ENCODE measurements around the gene LZTS2. TPM values are rescaled to one million over a fixed set of nuclear protein-coding genes. Genes with fewer than 3 reads are reported as not detected.

Gene LZTS2
- total and polyA plus RNA-seq, 2 of the 8 experiments (the other 6 are each of a cell fraction or from before 2014, with no cell fraction given) = 75.7 to 99.5 TPM

DNA sequence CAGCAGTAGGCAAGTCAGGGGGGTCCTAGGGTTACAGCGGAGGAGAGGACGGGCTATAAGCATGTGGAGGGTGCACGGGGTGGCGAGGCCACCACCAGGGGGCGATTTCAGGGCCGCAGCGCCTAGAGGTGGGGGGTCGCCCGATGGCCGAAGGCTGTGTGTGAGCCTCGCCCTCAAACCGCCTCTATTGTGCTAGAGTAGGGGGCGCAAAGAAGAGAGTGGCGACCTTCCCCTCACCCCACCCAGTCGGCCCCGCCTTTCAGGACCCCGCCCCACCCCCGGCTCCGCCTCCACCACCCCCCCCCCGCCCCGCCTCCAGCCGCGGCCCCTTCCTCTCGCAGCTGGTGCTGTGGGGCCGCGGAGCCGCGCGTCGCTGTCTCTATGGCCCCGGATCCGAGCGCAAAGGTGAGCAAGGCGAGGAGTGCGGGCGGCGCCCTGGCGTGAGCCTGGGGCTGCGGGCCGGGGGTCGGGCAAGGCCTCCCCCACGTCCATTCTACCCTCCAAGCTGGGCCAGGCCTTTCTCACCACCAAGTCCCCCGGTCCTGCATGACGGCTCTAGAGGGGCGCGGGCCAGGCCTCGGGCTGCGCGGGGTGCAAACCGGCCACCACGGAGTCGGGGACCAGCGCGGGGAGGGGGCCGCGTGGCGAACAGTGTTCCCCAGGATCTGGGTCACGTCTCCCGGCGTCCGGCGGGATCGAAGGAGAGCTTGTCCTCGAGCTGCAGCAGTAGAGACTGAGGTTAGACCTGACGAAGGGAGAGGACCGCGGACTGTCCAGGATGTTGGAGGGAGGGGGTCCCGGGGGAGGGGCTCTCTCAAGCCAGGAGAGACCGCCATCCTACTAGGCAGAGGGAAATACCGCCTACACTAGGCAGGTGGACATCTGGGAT lies 30.2 kb upstream of the LZTS2 start, which contains the start of gene SEMA4G (continued):
- TF ChIP-seq, protein P1, sequence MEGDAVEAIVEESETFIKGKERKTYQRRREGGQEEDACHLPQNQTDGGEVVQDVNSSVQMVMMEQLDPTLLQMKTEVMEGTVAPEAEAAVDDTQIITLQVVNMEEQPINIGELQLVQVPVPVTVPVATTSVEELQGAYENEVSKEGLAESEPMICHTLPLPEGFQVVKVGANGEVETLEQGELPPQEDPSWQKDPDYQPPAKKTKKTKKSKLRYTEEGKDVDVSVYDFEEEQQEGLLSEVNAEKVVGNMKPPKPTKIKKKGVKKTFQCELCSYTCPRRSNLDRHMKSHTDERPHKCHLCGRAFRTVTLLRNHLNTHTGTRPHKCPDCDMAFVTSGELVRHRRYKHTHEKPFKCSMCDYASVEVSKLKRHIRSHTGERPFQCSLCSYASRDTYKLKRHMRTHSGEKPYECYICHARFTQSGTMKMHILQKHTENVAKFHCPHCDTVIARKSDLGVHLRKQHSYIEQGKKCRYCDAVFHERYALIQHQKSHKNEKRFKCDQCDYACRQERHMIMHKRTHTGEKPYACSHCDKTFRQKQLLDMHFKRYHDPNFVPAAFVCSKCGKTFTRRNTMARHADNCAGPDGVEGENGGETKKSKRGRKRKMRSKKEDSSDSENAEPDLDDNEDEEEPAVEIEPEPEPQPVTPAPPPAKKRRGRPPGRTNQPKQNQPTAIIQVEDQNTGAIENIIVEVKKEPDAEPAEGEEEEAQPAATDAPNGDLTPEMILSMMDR (IDR thresholded peaks at IDR 0.05; ENCODE audit: control extremely low read depth in 1 of 3, insufficient read depth in 1 of 3, low read depth in 1 of 3, low read length in 3 of 3) = peak; percentile 66 to 80 (median 71)
- TF ChIP-seq, protein P2, sequence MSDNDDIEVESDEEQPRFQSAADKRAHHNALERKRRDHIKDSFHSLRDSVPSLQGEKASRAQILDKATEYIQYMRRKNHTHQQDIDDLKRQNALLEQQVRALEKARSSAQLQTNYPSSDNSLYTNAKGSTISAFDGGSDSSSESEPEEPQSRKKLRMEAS (IDR thresholded peaks at IDR 0.05) = peak; percentile 75
- TF ChIP-seq NANOG (IDR thresholded peaks at IDR 0.05; ENCODE audit: insufficient read depth, low read depth, low read length, poor library complexity, severe bottlenecking) (no peak), RAD21 (IDR thresholded peaks at IDR 0.05 in 1 of 2, conservative IDR thresholded peaks at IDR 0.05 in 1 of 2; ENCODE audit: low read depth in 2 of 2, low read length in 2 of 2) (peak in 1 of 2 experiments; percentile 36; a peak in 1 of 4 replicates), RNF2 (IDR thresholded peaks at IDR 0.05; ENCODE audit: borderline replicate concordance, low read depth, low read length, missing control alignments, poor library complexity, severe bottlenecking) (no peak), TCF12 (IDR thresholded peaks at IDR 0.05; ENCODE audit: low read depth, low read length) (no peak), CBX8 (IDR thresholded peaks at IDR 0.05; ENCODE audit: borderline replicate concordance, low read depth, low read length) (no peak), TAF7 (optimal IDR thresholded peaks at IDR 0.05; ENCODE audit: borderline replicate concordance, low read depth, low read length) (no peak), SIN3A (conservative IDR thresholded peaks at IDR 0.05 in 1 of 2, IDR thresholded peaks at IDR 0.05 in 1 of 2; ENCODE audit: low read depth in 1 of 2, low read length in 2 of 2) (no peak), ASH2L (IDR thresholded peaks at IDR 0.05; ENCODE audit: low read length) (peak; percentile 51), MAFK (IDR thresholded peaks at IDR 0.05; ENCODE audit: low read depth, low read length) (no peak), JUN (IDR thresholded peaks at IDR 0.05; ENCODE audit: low read depth, low read length) (no peak), BCL11A (IDR thresholded peaks at IDR 0.05; ENCODE audit: low read depth in 2 of 2, low read length in 2 of 2) (no peak), KDM4A (IDR thresholded peaks at IDR 0.05; ENCODE audit: low read depth, low read length, severe bottlenecking) (peak; percentile 78), CEBPB (IDR thresholded peaks at IDR 0.05; ENCODE audit: low read depth, low read length) (no peak), RBBP5 (IDR thresholded peaks at IDR 0.05; ENCODE audit: borderline replicate concordance, low read depth, low read length) (no peak), CREB1 (IDR thresholded peaks at IDR 0.05) (no peak), SUZ12 (IDR thresholded peaks at IDR 0.05; ENCODE audit: low read length) (no peak), EP300 (IDR thresholded peaks at IDR 0.05; ENCODE audit: borderline replicate concordance in 1 of 2, low read depth in 2 of 2, low read length in 2 of 2) (no peak)
